Stromal cell of bone marrow (primary cell): ENCODE data around the gene PAM16.
"Not testable (repeated sequence)": the region's sequence is repeated elsewhere in the genome, so short reads cannot be mapped to it uniquely, and the experiment has no call there.

Source experiments
- DNase-seq: peaks from one replicate; pipeline ENCODE4 v3.0.0-alpha.2; 2012; ENCODE audit warnings: low read depth

Gene PAM16

DNA sequence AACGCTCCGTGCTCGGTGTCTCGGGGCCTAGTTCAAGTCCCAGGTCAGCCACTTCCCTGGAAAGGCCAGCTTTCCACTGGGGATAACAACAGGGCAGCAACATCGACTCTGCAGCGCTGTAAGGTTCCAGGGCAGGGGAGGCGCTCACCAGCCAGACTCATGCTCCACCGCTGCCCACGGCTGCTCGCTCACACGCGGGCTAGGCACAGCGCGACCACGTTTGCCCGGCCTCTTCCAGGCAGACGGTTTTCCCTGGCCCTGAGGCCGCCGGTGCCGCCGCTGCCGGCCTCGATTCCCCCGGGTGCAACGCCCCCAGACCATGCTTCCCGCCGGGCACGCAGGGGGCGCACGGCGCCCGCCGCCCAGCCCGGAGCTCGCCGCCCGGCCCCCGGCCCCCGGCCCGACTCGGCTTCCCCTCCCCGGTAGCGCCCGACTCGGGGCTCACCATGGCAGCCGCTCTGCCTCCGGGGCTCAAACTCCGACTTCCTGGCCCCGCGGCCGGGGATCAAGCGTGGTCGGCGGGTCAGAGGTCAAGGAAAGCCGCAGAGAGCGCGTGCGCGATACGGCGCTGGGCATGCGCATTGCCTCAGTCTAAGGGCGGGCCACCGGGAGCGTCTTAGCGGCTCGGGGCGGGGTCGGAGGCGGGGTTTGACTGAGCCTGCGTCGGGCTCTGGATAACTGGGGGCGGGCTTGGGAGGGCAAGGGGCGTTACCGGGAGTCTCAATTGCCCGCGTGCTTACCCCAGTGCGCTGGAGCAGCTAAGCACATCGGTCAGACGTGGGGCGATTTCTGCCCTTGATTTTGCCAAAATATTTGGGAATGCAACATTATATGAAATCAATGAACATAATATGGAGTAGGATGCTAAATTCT is at the start of gene PAM16:
Gene PAM16 (minus strand): TSS at position 535 of the 873 bp plus-strand sequence. CDS start 87 bp downstream, at position 448.
- DNase-seq = peak; percentile 83

DNA sequence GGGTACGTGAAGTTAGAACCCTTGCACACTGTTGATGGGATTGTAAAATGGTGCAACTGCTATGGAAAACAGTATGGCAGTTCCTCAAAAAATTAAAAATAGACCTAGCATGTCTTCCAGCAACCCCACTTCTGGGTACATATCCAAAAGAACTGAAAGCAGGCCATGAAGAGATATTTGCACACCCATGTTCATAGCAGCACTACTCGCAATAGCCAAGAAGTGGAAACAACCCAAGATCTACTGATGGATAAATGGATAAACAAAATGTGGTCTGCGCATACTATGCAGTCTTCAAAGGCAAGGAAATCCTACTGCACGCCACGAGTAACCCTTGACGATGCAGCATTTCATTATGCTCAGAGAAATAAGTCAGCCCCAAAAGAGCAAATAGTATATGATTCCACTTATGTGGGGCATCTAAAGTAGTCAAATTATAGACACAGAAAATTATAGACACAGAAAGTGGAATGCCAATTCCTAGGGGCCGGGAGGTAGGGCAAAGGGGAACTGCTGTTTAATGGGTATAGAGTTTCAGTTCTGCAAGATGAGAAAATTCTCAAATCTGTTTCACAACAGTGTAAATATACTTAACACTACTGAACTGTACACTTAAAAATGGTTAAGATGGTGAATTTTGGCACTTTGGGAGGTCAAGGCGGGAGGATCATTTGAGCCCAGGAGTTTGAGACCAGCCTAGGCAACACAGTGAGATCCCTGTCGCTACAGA is 48.0 kb upstream of the PAM16 start:
- DNase-seq = no peak

DNA sequence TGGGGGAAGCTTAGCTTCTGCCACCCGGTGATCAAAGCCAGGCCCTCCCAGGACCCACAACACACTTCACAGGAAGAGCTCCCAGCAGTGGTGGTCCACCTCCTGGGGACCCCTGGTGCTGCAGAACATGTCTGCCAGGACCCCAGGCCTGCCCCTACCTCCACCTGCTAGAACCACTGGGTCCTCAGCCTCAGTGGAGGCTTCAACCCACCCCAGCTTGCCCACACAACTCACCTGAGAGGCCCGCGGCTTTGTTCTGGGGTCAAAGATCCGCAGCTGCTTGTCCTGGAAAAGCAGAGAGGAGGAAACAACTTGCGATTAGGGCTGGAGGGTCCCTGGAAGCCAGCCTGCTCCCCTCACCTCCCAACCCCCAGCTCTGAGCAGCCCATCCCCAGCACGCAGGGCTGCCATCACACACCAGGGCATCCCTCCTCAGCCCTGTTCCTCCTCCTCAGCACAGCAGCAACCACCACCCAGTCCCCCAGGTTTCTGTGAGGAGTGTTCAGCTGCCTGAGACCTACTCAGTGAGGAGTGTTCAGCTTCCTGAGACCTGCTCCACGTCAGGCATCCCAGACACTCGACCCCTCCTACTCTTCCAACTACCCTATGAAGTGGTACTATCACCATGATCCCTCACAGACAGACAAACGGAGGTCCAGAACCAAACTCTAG is 44.1 kb upstream of the PAM16 start:
- no peak for DNase-seq

DNA sequence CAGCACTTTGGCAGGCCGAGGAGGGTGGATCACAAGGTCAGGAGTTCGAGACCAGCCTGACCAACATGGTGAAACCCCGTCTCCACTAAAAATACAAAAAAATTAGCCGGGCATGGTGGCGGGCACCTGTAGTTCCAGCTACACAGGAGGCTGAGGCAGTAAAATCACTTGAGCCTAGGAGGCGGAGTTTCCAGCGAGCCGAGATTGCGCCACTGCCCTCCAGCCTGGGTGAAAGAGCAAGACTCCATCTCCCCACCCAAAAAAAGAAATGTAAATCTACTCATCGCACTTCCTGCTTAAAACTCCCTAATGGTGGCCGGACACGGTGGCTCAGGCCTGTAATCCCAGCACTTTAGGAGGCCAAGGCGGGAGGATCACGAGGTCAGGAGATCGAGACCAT is 42.7 kb upstream of the PAM16 start:
- DNase-seq = not testable (repeated sequence)

DNA sequence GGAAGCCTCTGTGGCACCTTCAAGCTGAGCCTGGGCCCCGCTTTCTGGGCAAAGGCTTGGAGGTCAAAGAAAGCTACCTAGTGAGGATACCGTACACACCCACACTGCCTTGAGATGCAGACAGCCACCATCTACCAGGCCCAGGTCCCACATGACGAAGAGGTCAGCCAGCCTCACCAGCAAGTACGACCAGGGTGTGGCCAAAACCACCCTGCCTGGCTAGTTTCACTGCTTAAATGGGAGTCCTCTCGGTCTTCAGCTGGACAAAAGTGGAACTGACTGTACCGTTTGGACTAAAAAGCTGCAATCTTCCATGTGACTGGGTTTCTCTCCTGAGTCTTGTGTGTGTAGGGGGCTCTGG is 42.1 kb upstream of the PAM16 start:
- DNase-seq = no peak

DNA sequence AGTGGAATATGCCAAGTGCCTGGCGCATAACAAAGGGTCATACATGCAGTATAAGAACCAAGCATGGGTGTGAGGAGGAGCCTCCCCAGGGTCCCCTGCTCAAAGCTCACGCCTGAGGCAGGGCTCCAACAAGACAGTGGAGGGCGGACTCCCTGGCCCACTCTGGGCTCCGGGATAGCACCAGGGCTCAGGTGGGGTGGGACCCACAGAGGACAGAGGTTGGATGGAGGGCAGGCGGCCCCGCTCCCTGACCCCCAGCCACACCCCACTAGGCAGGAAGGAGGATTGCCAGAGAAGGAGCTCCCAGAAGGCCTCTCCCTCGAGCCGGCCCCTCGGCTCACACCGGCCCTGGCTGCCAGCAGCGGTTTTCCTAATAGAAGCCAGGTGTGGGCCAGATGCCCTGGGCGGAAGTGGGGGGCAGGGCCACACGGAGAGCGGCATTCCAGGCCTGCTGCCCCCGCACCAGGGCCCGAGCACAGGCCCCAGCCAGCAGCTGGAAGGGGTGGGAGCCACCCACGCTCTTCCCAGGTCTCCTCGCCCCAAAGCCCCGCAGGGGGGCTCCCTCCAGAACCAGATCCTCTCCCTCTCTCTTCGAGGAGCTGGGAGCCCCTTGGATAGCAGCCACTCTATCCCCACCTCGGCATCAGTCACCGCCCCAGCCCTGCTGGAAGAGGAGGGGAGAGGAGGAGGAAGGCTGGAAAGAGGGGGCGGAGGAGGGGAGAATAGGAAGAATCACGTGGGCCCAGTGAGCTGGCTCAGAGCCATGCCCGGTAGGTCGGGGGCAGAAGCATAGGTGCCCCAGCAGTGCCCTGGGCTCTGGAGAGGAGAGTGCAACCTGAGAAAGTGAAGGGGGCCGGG is 41.5 kb upstream of the PAM16 start:
- DNase-seq = no peak

DNA sequence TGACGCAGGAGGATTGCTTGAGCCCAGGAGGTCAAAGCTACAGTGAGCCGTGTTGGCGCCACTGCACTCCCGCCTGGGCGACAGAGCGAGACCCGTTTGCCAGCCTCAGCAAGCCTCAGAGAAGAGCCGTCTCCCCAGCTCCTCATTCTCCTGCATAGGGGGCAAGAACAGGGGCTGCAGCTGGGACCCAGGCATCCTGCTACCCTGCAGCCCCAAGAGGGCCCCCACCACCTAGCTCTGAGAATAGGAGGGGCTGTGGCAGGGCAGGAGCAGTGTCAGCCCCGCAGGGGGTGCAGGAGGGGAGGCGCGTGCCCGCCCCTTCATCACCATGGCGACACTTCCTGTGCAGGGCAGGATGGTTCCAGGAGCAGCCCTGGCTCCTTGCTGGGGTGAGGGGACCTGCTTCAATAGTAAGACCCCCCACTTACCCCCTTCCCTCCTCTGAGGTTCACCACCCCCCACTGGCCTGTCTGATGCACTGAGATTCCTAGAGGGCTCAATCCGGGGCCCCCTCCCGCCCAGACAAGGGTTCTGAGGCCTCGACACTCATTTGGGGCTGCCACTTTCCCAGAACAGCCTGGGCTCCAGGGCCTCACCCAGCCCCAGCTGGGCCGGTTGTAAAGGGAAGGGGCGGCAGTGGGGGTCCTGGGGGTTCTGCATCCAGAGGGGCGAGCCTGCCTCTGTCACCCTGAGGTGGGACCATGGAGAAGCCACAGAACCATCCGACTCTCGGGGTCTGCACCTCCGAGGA is 40.7 kb upstream of the PAM16 start:
- no peak for DNase-seq

DNA sequence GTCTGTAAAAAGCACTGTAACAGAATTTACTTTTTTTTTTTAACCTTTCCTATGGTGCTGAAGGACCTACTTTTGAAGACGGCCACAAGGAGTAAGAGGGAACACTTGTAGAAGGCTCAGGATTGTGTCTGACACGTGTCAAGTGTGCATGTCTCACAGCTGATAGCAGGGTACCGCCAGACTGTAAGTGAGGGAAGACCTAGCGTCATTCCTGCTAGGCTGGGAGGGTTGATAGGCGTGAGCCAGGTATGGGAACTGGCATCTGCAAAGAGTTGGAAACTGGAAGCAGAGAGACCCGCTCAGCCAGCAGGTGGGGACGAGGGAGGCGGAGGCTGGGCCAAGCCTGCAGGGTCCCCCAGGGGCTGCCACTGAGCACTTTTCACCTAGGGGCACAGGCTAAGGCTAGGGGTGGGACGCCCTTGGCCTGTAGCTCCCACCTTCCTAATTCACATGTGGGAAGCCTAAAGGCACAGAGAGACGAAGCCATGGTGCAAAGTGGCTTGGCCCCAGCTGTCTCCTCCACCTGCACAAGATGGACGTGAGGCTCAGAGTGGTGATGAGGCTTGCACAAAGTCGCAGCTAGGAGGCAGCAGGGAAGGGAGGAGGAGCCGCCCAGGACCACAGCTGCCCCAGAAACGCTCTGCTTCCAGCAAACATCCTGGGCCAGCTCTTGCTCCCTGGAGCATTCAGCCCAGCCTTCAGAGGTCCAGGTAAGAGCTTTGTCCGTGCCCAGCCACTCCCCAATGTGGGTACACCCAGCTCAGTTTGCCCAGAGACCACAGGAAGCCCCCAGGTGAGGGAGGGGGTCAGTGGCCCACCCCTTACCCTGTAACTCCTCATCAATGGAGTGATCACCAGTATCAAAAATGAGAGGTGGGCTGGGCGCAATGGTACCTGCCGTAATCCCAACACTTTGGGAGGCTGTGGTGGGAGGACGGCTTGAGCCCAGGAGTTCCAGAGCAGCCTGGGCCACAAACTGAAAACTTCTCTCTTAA is 39.4 kb upstream of the PAM16 start:
- DNase-seq = no peak

DNA sequence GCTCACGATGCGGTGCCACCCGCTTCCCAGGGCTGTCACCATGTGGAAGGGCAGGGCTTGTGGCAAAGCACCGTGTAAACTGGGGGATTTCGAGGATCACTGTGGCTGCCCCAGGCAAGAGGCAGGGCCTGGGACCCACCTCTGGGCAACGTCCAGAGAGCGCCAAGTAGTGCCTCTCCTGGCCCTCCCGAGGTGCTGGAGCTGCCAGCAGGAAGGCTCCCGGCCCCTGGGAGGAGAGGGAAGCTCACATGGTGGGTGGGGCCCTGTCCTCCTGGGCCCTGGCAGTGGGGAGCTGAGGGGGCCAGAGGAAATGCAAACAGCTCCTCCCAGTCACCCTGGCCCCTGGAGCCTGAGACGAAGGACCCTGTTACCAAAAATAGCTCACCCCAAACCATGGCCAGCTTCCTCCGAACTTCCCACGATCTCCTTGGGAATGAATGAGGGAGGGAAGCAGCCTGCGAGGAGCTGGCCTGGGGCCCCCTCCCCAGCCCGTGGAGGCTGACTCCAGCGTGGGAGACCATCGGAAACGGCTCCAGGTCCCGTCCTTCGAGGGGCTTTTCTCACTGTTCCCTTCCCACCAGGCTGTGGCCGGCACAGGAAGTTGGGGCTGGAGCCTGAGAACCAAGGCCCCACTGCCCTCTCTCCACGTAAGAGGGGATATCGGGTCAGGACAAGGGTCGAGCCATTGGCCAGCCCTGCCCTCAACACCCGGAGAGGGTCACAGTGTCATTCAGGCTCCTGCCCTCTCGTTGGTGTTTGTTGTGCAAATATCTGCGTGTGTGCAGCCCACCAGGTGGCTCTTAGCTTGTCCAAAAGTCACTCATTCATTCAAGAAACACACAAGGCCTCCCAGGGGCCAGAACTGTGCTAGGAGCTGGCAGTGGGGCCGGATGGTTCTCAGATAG is 38.2 kb upstream of the PAM16 start:
- DNase-seq = no peak

DNA sequence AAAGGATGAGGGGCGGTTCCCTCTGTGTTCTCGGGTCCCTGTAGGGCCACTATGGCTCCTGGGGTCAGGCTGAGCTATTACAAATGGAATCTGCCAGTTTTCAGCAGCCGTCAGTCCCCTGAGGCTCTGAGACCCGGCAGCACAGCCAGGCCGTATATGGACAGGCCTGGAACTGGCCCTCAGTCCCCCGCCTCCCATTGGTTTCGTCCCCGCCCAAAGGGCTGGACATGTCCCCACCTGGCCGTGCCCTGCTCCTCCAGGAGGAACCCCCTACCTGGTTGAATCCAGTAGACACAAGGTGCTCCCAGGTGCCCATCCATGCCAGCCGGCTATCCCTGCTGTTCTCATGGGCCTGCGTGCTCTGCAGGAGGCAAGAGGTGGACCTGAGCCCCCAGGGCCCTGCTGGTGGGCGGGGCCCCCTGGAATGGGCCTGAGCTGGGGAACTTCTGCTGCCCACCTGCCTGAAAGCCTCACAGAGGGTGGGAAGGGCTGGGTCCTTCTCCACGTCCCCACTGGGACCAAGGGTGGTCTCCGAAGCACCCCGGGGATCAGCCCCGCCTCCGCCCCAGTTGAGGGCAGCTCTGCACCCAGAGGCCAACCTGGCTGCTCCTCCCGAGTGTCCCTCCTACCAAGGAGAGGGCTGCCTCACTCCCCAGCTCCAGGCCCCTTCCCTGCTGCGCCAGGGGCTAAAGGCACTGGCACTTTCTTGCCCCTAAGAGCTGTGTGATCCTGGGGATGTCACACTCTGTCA is 37.3 kb upstream of the PAM16 start:
- DNase-seq = no peak

DNA sequence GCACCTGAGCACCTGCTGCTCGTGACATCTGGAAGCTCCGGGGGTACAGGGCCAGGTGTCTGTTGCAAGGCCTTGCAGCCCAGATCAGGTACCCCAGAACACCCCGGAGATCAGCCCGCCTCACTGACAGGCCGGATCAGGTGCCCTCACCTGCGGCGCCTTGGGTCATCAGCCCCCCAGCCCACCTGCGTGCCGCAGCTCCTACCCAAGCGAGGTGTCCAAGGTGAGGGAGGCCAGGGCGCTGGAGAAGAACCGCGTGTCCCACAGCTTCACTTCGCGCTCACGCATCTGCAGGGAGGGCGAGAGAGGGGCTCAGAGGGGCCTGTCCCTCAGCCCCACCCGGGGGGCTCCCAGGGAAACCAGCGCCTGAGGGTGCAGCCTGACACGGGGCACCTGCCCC is 36.7 kb upstream of the PAM16 start:
- DNase-seq = no peak

DNA sequence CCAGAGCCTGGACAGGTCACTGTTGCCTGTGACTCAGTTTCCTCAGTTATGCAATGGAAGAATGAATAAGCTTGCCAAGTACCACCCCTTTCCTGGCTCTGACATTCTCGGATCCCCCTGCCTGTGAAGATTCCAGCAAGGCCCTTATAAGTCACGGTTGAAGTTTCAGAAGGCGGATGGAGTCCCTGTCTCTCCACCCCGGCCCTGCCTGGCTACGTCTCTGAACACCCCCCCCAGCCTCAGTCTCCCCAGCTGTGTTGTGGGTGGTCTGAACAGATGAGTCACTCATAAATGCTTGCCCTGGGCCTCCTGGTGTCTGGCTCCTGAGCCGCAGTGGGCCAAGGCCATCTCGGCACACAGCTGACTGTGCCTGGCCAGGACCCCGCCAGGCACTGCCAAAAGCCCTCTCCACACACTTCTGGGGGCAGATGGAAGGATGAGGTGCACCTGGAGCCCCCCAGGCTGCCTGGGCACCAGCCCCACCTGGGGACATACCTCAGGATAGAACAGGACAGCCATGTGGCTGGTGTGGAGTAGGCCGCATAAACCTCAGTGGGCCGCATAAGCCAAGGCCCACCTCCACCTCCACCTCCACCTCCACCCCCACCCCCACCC is 35.9 kb upstream of the PAM16 start:
- DNase-seq = no peak

DNA sequence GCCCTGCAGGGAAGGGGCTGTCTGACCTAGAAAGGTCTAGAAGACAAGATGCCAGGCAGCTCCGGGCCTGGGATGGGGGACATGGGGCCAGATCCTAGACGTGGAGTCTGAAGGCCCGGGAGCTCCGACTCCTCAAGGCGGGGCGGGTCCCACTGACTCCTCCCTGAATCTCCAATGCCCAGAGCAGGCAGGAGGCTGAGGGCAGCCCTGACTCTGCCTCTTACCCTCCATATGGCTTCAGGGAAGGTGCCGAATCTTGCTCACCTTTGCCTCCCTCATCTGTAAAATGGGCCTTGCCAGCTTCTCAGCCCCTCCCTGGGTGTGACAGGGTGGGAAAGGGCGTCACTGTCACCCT is 35.3 kb upstream of the PAM16 start:
- no peak for DNase-seq

DNA sequence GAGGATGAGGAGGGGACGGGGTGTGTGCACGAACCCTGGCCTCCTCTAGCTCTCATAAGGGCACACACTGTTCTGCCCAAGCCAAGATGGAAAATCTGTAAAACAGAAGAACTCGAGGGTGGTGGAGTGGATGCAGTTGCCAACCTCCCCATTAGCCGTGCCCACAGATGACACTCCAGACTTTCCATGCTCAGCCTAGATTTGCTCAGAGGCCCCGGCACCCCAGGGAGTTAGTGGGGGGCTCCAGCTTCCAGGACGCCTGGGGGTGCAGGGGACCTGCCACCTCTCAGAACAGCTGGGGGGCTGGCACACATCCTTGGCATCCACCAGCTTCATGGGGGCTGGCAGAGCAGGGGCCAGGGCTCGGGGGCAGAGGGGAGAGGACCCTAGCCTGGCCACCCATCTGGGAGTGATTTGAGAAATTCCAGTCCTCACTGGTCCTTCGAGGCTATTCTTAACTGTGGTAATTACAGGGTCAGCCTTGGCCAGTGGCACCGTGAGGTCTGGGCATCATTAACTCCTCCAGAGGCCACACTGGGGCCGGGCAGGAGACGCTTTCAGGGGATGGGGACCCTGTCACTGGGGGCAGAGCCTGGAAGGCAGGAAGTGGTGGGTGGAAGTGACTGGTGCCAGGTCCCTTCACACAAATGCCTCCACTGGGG is 34.8 kb upstream of the PAM16 start:
- no peak for DNase-seq

DNA sequence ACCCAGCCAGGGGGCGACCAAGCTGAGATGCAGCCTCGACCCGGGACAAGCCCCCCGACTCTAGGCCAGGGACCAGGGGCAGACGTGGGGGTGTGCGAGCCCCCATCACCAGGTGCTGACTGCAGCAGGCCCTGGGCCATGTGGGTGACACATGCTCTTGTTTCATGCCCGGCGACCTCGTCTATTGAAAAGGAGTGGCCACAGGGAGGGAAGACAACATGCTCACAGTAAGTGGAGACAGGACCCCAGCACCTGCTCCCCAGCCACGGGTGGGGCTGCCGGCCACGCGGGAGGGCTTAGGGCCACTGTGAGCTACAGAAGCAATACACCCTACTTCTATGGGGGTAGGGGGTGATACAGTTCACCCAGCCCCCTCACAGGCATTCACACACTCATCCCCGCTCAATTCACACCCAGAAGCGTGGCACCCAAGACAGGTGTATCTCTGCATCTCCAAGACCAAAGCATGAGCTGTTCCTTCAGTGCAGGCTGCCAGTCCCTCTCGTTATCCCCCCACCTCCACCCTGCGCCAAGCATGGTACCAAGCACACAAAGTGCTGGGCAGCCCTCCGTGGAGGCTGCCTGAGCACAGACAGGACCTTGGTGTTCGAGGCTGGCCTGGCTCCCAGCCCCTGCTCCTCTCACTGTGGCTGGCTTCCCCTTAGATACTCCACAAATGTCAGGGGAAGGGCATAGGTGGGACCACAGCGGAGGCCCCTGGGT is 34.1 kb upstream of the PAM16 start:
- no peak for DNase-seq

DNA sequence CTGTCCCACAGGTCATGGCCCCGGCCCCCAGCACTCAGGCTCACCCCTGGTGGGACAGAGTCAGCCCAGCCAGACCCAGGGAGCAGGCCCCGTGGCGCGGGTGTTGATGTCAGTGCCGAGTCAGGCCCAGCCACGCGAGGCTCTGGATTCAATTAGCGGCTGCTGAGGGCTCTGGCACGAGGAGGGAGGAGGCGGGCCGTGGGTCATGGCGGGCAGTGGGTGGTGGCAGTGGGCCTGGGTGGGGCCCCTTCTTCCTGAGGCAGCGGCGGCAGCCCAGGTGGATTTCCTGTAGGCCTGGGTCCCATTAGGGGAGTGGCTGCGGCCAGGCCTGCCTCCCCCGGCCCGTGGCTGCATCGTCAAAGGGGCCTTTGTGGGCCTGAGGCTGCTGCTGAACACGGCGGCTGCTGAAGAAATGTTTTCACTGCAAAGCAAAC is 33.4 kb upstream of the PAM16 start:
- DNase-seq = no peak
